RCC 7860 (cell line): ENCODE results near the gene GAMT.

ENCODE experiments used
- DNase-seq: peaks from one replicate; pipeline ENCODE4 v3.0.0-alpha.2; 2015; ENCODE audit warnings: low spot score
- FAIRE-seq: peaks from 2 replicates; lab custom pipeline; 2012; peaks lifted over from hg19 to GRCh38; lab: Jason Lieb, UNC

Gene GAMT

GRCh38 chr19:1366899-1367870 lies 34.2 kb downstream of the GAMT start:
- FAIRE-seq (no peak), DNase-seq (no peak)

- DNase-seq: no peak
- no peak for FAIRE-seq
Measured at GRCh38 chr19:1366296-1366695, 35.0 kb downstream of the GAMT start.

GRCh38 chr19:1365319-1366269 lies 35.7 kb downstream of the GAMT start:
- DNase-seq: no peak
- FAIRE-seq: no peak

- no peak for FAIRE-seq
- no peak for DNase-seq
Measured at GRCh38 chr19:1364070-1364704, 37.2 kb downstream of the GAMT start.

- no peak for FAIRE-seq
- no peak for DNase-seq
Measured at GRCh38 chr19:1363599-1363998, 37.7 kb downstream of the GAMT start.

GRCh38 chr19:1362387-1363257 lies 38.7 kb downstream of the GAMT start:
- FAIRE-seq: no peak
- DNase-seq: no peak

- FAIRE-seq: peak; percentile 89
- DNase-seq: peak; percentile 91
Measured at GRCh38 chr19:1361601-1362386, 39.5 kb downstream of the GAMT start.

- FAIRE-seq (no peak), DNase-seq (peak; percentile 28)
Measured at GRCh38 chr19:1360818-1361461, 40.4 kb downstream of the GAMT start.

- DNase-seq (no peak), FAIRE-seq (no peak)
Measured at GRCh38 chr19:1360126-1360817, 41.1 kb downstream of the GAMT start.

GRCh38 chr19:1357531-1358109 lies 43.7 kb downstream of the GAMT start:
- FAIRE-seq (no peak), DNase-seq (no peak)

GRCh38 chr19:1356508-1356865 lies 44.9 kb downstream of the GAMT start:
- FAIRE-seq: no peak
- DNase-seq: no peak

GRCh38 chr19:1355568-1356507 lies 45.5 kb downstream of the GAMT start:
- no peak for FAIRE-seq

GRCh38 chr19:1354970-1355567 lies 46.3 kb downstream of the GAMT start:
- DNase-seq (no peak), FAIRE-seq (no peak)

More at GRCh38 chr19:1355568-1356507, 45.5 kb downstream of the GAMT start:
- DNase-seq: no peak

GRCh38 chr19:1353144-1353543 lies 48.2 kb downstream of the GAMT start:
- DNase-seq (no peak), FAIRE-seq (no peak)

GRCh38 chr19:1351381-1351851 lies 49.9 kb downstream of the GAMT start:
- FAIRE-seq (no peak), DNase-seq (no peak)

GRCh38 chr19:1350867-1351266 lies 50.5 kb downstream of the GAMT start:
- FAIRE-seq: no peak
- no peak for DNase-seq
